PC-9 (cell line): ENCODE measurements around the gene ANKRD13A. TPM values are rescaled to one million over a fixed set of nuclear protein-coding genes. Genes with fewer than 3 reads are reported as not detected.
A peak's percentile ranks its signal among the peaks of the same experiment; 100 is the strongest.

Experiments used
- BruUV-seq: library from RNA; stranded (reverse); fragments of 400-500 nt; replicated peaks from 2 replicates; lab custom pipeline; 2021; lab: Mats Ljungman, UMichigan
- CTCF ChIA-PET: fragments of 300-600 bp; sonication (Branson Sonifier 250); formaldehyde crosslinking; loops from one replicate; lab custom pipeline; 2022; ENCODE audit warnings: antibody characterized with exemption; lab: Charles Lee
- POLR2A ChIA-PET: fragments of 300-600 bp; sonication (Branson Sonifier 250); formaldehyde crosslinking; loops from one replicate; lab custom pipeline; 2022; ENCODE audit warnings: antibody characterized with exemption; ENCODE audit not compliant: unreplicated experiment; lab: Charles Lee
- DNase-seq, 2 experiments: peaks; one replicate each; pipeline versions ENCODE4 v3.0.0 to v3.0.0-alpha.2; 2015 to 2022; ENCODE audit warnings: mixed read lengths in 1 of 2
- H2AFZ ChIP-seq: fragments of 200-600 bp; sonication (generic); 2 replicates; pipeline ENCODE4 v1.8.1; 2017; ENCODE audit warnings: antibody characterized with exemption
- H3F3A ChIP-seq: fragments of 200-600 bp; sonication (generic); 2 replicates; pipeline ENCODE4 v1.8.1; 2017; ENCODE audit warnings: antibody characterized with exemption, mild to moderate bottlenecking, low read depth; ENCODE audit not compliant: insufficient read depth
- H3K27ac ChIP-seq: fragments of 200-600 bp; sonication (generic); 2 replicates; pipeline ENCODE4 v1.6.1; 2016; ENCODE audit warnings: mixed run types
- H3K27me3 ChIP-seq: fragments of 200-600 bp; sonication (generic); 2 replicates; pipeline ENCODE4 v1.6.1; 2016; ENCODE audit warnings: low read depth, mixed run types; ENCODE audit not compliant: insufficient read depth
- H3K36me3 ChIP-seq: fragments of 200-600 bp; sonication (generic); 2 replicates; pipeline ENCODE4 v1.6.1; 2016; ENCODE audit warnings: low read depth, mixed run types
- H3K4me1 ChIP-seq: fragments of 200-600 bp; sonication (generic); replicated peaks from 2 replicates; pipeline ENCODE4 v1.6.1; 2016; ENCODE audit warnings: mixed run types; ENCODE audit not compliant: insufficient read depth
- H3K4me2 ChIP-seq: fragments of 200-600 bp; sonication (generic); 2 replicates; pipeline ENCODE4 v1.6.1; 2017; ENCODE audit warnings: mixed run types
- H3K4me3 ChIP-seq: fragments of 200-600 bp; sonication (generic); 2 replicates; pipeline ENCODE4 v1.6.1; 2016; ENCODE audit warnings: mixed run types
- H3K79me2 ChIP-seq: fragments of 200-600 bp; sonication (generic); 2 replicates; pipeline ENCODE4 v1.6.1; 2017; ENCODE audit warnings: low read depth, mixed run types
- H3K9me2 ChIP-seq: fragments of 200-600 bp; sonication (generic); 2 replicates; pipeline ENCODE4 v1.8.1; 2017; ENCODE audit warnings: mild to moderate bottlenecking; ENCODE audit not compliant: insufficient read depth
- H3K9me3 ChIP-seq: fragments of 200-600 bp; sonication (generic); 2 replicates; pipeline ENCODE4 v1.8.1; 2016; ENCODE audit warnings: low read depth; ENCODE audit not compliant: insufficient read depth
- H4K20me1 ChIP-seq: fragments of 200-600 bp; sonication (generic); 2 replicates; pipeline ENCODE4 v1.8.1; 2017; ENCODE audit not compliant: insufficient read depth
- CTCF ChIP-seq: fragments of 200-600 bp; sonication (generic); conservative IDR thresholded peaks from 2 replicates; pipeline ENCODE4 v1.6.1; 2017; ENCODE audit warnings: mixed run types, antibody characterized with exemption, mild to moderate bottlenecking, moderate library complexity
- EZH2 ChIP-seq: fragments of 200-600 bp; sonication (generic); IDR thresholded peaks from 2 replicates; pipeline ENCODE4 v1.8.0; 2017; ENCODE audit warnings: antibody characterized with exemption, low read depth
- intact Hi-C: fragments of 100-400 bp; cut with micrococcal nuclease; formaldehyde crosslinking; loops from one replicate; pipeline ENCODE4 v1.10.0; 2022; ENCODE audit not compliant: unreplicated experiment
- total RNA-seq: library from RNA; stranded (reverse); gene quantifications from 2 replicates; pipeline ENCODE4 v1.2.3, GENCODE V29; 2021

ANKRD13A gene
- total RNA-seq, 1 experiment from 2014 or later: 66.9 TPM

- Histone ChIP-seq H3K36me3 (peaks cover 16% of the 10 kb centered on the region), H4K20me1 (no peaks in the 10 kb centered on the region), H3K27ac (no peak overlapping the region), H3K27me3 (no peaks in the 10 kb centered on the region), H2AFZ (no peak overlapping the region), H3K4me3 (no peak overlapping the region), H3K4me1 (peaks cover 19% of the 10 kb centered on the region), H3K9me2 (no peaks in the 10 kb centered on the region), H3K9me3 (no peaks in the 10 kb centered on the region), H3F3A (peaks cover 14% of the 10 kb centered on the region; the same call in 1 of the 2 replicates), H3K4me2 (no peak overlapping the region), H3K79me2 (no peaks in the 10 kb centered on the region)
- no peak for TF ChIP-seq EZH2
- no peak for TF ChIP-seq CTCF
- DNase-seq: no peak
- POLR2A ChIA-PET: no interaction called here
- intact Hi-C loops: no loop called here
- BruUV-seq: no TSS peak
- CTCF ChIA-PET: no interaction called here
These were observed 35.9 kb upstream of the ANKRD13A start for GRCh38 chr12:109963330-109963729.

GRCh38 chr12:109963743-109964429, 35.3 kb upstream of the ANKRD13A start:
- ChIA-PET CTCF (interaction anchor here (0.5 kb wide), 1 partner anchor 469 kb away, joined by 5 read pairs; no protein-coding TSS in a partner anchor), POLR2A (interaction anchor here (0.5 to 0.6 kb wide), 2 partner anchors 11 to 516 kb away, joined by 4 to 10 read pairs; no protein-coding TSS in a partner anchor)
- H3F3A ChIP-seq: peaks cover 14% of the 10 kb centered on the region; the same call in 1 of the 2 replicates
- no peaks in the 10 kb centered on the region for H3K9me3 ChIP-seq
- H2AFZ ChIP-seq: no peak overlapping the region
- H3K9me2 ChIP-seq: no peaks in the 10 kb centered on the region
- intact Hi-C loops: no loop called here
- BruUV-seq: no TSS peak
- H3K79me2 ChIP-seq: no peaks in the 10 kb centered on the region
- H4K20me1 ChIP-seq: no peaks in the 10 kb centered on the region
- no peak for DNase-seq
- H3K4me2 ChIP-seq: no peak overlapping the region
- no peak overlapping the region for H3K27ac ChIP-seq
- no peak for TF ChIP-seq CTCF
- TF ChIP-seq EZH2: no peak
- no peaks in the 10 kb centered on the region for H3K27me3 ChIP-seq
- peaks cover 16% of the 10 kb centered on the region for H3K36me3 ChIP-seq
- no peak overlapping the region for H3K4me3 ChIP-seq
- H3K4me1 ChIP-seq: peaks cover 19% of the 10 kb centered on the region

- Histone ChIP-seq H3K9me2 (no peaks in the 10 kb centered on the region), H2AFZ (no peak overlapping the region), H3K79me2 (no peaks in the 10 kb centered on the region), H3F3A (peaks cover 14% of the 10 kb centered on the region; the same call in 1 of the 2 replicates), H3K27ac (peak overlapping the region; percentile 53; the same call in 1 of the 2 replicates), H3K27me3 (no peaks in the 10 kb centered on the region), H3K9me3 (no peaks in the 10 kb centered on the region), H3K36me3 (peaks cover 7% of the 10 kb centered on the region; the same call in 1 of the 2 replicates), H3K4me2 (no peak overlapping the region), H3K4me3 (no peak overlapping the region), H4K20me1 (no peaks in the 10 kb centered on the region), H3K4me1 (peaks cover 19% of the 10 kb centered on the region)
- ChIA-PET CTCF (no interaction called here), POLR2A (interaction anchor here (0.7 kb wide), 1 partner anchor 158 kb away, joined by 3 read pairs; the partner anchor contains the start of gene IFT81)
- intact Hi-C loops: no loop called here
- BruUV-seq: no TSS peak
- TF ChIP-seq CTCF: no peak
- no peak for TF ChIP-seq EZH2
- peak in 1 of 2 experiments; percentile 70 for DNase-seq
These were observed 32.7 kb upstream of the ANKRD13A start for GRCh38 chr12:109966546-109966945.
